HG03097 (cell line): Measurements from ENCODE around the gene RABIF.
"Not testable (repeated sequence)": the region's sequence is repeated elsewhere in the genome, so short reads cannot be mapped to it uniquely, and the experiment has no call there.

ENCODE experiments used
- ATAC-seq: cut with Tn5 transposase; IDR thresholded peaks from one replicate; pipeline ENCODE4 v1.9.1; 2021; ENCODE audit not compliant: unreplicated experiment, low FRiP score

RABIF gene

DNA sequence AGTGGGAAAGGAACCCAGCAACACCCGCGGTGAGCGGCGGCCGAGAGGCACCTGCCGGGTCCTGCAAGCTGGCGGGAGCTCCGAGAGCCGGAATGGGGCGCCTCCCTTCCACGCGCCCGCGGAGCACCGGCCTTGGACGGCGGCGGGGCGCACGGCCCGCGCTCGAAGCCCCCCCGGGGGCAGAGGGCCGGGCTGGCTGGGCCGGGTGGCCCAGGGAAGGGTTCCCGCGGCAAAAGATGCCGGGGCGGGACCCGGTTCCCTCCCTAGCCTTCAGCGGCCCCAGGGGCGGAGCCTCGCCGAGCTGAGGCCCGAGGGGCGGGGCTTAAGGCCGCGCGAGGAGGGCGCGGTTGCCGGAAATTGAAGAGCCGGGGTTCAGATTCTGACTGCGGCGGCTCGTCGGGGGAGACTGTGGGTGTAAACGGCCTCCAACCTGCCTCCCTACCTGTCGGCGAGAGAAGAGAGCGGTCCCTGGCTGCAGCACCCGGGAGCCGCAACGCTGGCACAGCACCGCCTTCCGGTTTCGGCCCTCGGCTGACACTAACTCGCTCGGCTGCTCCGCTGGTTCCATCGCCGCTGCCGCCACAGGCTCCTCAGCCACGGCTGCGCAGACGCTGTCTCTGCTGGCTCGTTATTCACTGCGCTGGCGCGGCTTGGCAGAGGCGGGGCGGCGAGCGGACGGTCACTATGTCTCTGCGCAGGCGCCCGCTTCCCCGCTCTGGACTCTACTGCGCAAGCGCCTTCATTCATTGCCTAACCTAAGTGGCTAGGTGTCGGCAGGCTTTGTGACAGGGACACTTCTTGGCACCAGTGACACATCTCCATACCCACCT, at the start of gene RABIF:
TSS of gene RABIF (minus strand) at position 619 of the 830 bp plus-strand sequence. CDS start at position 568, 51 bp downstream.
- peak; percentile 86 for ATAC-seq

DNA sequence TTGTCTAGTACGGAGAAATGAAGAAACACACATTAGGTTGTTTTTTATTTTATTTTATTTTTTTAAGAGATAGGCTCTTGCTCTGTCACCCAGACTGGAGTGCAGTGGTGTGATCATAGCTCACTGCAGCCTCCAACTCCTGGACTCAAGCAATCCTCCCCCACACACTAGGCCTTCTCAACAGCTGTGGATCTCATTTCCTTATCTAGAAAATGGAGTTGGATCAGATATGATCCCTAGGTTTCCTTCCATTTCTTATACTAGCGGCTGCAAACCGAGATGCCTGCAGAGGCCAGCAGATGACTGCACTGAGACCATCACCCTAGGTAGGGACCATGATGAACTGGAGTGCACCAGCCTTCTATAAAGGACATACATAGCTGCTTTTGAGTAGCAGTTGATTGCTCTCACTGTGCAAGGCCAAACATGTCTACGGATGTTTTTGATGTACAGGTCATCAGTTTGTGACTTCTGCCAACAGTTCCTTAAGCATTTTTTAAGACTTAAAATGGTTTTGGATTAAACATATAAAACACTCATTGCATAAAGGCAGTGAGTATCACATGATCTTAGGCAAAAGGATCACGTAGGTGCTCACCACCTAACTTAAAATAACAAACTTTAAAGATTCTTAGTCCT, 49.5 kb upstream of the RABIF start:
- no peak for ATAC-seq

DNA sequence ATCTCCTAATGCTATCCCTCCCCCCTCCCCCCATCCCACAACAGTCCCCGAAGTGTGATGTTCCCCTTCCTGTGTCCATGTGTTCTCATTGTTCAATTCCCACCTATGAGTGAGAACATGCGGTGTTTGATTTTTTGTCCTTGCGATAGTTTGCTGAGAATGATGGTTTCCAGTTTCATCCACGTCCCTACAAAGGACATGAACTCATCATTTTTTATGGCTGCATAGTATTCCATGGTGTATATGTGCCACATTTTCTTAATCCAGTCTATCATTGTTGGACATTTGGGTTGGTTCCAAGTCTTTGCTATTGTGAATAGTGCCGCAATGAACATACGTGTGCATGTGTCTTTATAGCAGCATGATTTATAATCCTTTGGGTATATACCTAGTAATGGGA, 47.5 kb upstream of the RABIF start:
- not testable (repeated sequence) for ATAC-seq

DNA sequence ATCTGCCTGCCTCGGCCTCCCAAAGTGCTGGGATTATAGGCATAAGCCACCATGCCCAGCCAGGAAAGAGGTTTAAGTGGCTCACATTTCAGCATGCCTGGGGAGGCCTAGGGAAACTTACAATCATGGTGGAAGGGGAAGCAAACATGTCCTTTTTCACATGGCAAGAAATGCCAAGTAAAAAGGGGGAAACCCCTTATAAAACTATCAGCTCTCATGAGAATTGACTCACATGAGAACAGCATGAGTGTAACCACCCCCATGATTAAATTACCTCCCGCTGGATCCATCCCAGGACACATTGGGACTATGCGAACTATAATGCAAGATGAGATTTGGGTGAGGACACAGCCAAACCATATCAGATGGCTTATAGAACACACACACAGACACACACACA, 46.9 kb upstream of the RABIF start:
- no peak for ATAC-seq

DNA sequence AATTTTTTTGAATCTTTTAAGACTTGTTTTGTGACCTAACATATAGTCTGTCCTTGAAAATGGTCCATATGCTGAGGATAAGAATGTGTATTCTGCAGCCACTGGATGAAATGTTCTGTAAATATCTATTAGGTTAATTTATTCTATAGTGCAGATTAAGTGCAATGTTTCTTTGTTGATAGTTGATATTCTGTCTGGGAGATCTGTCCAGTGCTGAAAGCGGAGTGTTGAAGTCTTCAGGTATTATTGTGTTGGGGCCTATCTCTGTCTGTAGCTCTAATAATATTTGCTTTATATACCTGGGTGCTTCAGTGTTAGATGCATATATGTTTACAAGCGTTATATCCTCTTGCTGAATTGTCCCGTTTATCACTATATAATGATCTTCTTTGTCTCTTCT, 45.8 kb upstream of the RABIF start:
- no peak for ATAC-seq

DNA sequence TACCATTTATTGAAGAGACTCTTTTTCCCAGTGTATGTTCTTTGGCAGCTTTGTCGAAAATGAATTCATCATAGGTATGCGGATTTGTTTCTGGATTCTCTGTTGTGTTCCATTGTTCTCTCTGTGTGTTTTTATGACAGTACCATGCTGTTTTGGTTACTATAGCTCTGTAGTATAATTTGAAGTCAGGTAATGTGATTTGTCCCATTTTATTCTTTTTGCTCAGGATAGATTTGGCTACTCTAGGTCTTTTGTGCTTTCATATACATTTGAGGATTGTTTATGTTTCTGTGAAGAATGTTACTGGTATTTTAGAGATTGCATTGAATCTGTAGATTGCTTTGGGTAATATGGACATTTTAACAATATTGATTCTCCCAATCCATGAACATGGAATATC, 43.5 kb upstream of the RABIF start:
- no peak for ATAC-seq

DNA sequence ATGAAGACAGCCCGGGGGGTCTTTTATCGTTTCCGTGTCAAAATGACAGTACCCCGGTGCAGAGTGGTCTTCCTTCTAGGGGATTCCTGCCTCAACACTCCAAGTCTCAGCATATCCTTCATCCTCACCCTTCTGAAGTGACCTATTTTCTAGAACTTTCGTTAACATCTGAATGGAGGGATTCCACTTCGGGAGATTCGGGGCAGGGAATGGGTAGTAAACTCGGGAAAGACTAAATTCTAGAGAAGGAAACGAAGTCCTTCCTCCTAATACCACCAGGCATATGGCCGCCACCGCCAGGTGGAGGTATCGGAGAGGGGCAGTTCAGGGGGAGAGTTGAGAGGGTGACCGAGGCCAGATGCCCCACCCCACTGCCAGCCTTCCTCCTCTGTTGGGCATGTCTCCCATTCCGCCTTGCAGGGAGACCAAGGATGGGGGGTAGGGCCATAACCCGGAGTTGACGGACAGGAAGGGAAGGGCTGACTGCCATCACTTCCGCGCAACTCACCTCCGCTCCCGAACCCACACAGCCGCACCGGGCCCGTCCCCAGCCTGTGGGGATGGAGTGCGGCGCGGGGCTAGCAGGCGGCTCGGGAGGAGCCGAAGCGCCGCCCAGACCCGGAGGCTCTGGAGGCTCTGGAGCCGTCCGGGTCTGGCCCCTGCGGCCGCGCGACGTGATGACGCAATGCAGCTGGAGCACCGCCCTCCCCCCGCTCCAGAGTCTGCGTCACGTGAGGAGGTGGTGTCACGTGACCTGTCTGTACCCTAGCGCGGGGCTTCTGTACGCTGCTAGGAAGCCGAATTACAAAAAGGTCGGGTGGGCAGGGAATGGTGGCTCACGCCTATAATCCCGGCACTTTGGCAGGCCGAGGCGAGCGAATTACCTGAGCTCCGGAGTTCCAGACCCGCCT, 37.9 kb upstream of the RABIF start, which contains the start of gene KLHL12:
TSS of gene KLHL12 (minus strand) at position 654 of the 911 bp plus-strand sequence. CDS start 2,072 bp downstream, outside the sequence.
- peak; percentile 86 for ATAC-seq

DNA sequence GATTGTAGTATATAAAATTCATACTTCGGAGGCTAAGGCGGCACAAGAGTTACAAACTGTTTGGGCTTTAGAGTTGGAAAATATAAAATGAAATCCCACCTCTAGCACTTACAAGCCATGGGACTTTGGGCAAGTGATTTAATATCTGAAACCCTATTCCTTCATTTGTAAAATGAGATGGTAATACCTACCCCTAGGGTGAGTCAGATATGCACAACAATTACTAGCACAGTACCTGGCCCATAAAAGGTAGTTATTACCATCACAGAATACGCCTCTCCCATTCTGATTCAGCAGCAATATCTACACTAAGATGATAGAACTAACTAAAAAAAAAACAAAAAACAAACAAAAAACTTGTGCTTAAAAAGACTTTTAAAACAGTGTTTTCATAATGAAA, 34.6 kb upstream of the RABIF start:
- no peak for ATAC-seq

DNA sequence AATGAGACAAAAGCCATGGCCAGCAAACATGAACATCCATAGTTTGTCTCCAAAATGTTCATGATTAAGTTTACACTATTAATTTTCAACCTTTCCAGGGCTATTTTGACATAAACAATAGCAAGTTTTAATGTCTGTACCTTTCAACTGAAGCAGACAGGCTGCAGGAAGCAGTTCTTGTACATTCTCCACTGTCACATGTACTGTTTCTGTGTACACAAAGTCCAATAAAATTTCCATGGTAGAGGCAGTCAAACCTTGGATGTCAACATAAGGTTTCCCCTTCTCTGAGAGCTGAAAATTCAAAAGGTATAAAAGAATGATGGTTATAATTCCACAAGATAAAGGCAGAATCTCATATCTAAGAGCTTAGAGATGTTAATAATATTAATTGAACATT, 30.7 kb upstream of the RABIF start:
- ATAC-seq, result no peak

DNA sequence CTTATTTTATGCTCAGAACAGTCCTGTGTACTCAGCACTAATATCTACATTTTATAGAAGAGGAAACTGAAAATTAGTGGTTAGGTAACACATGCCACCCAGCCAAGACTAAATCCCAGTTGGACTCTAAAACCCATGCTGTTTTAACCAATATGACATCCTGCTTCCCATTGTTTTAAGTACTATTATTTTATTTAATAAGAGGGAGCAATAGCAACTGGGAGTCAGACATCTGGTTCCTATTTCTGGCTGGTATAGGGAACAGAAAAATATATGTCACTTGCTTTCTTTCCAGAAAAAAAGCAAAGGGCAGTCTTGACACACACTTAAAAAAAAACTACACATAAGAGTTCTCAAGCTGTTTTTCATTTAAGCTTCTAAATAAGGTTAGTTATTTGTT, 26.2 kb upstream of the RABIF start:
- no peak for ATAC-seq

DNA sequence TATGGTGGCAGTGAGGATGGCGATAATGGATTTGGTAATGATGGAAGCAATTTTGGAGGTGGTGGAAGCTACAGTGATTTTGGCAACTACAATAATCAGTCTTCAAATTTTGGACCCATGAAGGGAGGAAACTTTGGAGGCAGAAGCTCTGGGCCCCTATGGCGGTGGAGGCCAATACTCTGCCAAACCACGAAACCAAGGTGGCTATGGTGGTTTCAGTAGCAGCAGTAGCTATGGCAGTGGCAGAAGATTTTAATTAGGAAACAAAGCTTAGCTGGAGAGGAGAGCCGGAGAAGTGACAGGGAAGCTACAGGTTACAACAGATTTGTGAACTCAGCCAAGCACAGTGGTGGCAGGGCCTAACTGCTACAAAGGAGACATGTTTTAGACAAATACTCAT, 23.5 kb upstream of the RABIF start:
- not testable (repeated sequence) for ATAC-seq

DNA sequence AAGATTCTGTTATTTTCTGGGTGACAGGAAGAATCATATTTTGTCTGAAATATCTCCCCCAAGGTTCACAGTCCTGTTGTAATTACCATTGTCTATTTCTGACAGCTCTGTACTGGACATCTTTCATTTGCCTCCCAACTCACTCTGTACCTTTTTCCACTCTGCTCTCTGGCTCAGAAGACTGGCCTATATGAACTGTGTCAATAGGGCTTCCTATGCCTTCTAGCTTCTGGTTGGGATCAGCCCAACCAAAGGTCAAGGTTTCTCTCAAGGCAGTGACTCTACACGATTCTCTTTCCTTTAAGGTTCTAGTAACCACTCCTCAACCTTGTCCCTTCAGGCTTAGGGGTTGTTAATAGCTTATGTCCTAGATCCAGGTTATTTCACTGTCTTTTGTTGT, 20.5 kb upstream of the RABIF start:
- ATAC-seq, result no peak

DNA sequence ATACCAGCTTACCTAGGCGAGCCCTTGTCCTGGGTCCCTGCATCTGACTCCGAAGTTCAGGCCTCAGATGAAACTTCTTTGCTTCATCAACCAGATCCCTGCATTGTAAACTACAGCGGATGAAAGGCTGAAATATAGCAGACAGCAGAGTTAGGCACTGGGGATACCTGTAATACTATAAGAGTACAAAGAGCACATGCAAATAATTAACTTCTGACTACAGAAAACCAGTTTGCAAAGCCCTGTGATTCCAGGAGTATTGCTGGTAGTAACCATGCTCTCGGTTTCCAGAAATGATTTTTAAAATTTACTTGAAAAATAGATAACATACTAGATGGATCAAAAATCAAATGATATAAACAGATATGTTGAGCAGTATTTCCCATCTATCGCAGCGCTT, 20.0 kb upstream of the RABIF start:
- ATAC-seq, result no peak

DNA sequence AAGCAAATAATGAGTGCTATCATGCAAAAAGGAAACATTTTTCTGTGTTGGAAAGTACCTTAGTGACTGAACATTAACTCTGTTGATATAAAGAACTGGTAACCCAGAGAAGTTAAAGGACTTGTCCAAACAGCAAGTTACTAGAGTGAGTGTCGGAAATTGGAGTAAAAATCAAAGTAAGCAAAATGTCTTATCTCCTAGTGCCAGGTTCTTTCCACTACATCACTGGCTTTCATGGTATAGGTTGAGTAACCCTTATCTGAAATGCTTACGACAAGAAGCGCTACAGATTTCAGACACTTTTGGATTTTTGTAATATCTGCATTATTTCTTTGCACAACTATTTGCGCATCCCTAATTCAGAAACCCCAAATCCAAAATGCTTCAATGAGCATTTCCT, 16.4 kb upstream of the RABIF start:
- ATAC-seq, result no peak

DNA sequence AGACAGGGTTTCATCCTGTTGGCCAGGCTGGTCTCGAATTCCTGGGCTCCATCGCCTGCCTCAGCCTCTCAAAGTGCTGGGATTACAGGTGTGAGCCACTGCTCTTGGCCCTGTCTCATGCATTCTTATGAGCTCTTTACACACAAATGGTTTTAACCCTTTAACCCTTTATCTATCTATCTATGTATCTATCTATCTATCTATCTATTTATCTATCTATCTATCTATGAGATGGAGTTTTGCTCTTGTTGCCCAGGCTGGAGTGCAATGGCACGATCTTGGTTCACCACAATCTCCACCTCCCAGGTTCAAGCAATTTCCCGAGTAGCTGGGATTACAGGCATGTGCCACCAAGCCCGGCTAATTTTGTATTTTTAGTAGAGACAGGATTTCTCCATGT, 14.9 kb upstream of the RABIF start:
- ATAC-seq, result not testable (repeated sequence)

DNA sequence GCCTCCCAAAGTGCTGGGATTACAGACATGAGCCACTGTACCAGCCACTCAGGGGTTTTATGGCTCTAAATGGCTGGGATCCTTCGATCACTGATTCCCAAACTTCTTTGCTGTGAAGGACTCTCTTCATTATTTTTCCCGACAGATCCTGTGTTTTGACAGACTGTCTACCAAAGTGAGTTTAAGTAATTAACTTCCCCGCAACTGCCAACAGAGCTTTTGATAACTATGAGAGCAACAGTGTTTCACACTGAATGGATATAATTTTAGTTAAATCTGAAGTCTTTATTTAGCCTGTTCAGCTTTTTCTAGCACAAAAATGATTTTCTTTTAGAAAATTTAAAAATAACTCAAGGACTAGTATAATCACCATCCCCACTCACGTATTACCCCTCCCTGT, 12.6 kb upstream of the RABIF start:
- no peak for ATAC-seq

DNA sequence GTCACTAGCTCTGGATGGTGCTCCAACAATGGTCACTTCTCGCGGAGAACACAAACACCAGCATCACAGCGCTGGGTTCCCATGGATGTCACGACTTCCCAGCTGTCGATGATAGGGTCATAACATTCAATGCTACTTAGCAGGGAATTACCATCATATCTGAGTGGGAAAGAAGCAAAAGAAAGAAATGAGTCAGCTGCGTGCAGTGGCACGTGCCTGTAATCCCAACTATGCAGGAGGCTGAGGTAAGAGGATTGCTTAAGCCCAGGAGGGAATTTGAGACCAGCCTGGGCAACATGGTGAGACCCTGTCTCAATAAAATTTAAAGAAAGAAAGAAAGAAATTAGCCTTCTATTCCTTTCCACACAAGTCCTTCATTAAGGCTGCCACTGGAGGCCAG, 3.6 kb upstream of the RABIF start:
- no peak for ATAC-seq

DNA sequence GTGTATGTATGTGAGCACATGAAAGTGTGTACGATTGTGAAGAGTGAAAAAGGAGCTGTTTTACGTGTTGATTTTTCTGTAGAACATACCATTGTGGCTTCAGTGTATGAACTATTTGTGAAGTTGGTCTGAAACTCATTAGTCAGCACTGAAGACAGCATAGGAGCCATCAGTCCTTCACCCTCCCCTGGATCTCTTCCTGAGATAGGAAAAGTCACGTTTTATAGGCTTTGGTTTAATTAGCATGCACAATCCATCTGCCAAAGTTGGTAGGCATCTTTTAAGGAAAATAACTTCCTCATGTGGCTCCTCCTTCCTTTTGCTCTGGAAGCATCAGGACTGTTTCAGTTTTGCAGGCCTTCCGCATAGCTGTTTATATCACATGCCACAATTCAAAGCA, 1.4 kb upstream of the RABIF start:
- no peak for ATAC-seq

DNA sequence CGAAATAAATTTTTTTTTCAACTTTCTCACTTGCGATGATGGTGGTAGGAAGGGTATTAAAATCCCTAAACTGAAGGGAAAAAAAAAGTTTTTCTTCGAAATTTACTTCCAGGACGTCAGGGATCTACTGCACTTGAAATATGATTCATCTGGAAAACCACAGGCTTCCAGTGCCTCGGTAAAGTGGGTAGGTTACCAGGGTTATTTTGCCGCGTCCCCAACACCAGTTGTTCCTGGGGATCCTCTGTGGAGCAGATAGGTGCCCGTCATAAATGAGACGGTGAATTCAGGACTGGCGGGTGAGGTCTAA, 773 bp downstream of the RABIF start:
- no peak for ATAC-seq

DNA sequence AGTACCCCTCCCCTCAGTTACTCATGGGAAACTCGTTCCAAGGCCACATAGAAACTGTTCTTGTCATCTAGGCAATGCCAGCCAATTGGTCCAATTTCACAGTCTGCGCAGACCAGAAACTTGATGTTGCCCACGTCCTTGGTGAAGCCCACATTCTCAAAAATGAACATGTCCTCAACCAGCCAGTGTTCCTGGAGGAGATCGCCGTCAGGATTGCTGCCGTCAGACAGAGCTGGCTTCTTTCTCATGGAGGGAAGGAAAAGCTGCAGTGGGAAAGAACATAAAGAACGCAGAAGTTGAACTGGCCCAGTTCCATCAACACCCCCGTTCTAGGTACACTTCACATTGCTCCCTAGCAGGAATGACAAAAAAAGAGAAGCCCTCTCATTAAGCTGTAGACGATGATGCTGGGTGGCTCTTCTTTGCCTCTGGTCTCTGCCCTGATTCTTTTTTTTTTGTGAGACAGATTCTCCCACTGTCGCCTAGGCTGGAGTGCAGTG, 7.9 kb downstream of the RABIF start:
- ATAC-seq, result no peak

DNA sequence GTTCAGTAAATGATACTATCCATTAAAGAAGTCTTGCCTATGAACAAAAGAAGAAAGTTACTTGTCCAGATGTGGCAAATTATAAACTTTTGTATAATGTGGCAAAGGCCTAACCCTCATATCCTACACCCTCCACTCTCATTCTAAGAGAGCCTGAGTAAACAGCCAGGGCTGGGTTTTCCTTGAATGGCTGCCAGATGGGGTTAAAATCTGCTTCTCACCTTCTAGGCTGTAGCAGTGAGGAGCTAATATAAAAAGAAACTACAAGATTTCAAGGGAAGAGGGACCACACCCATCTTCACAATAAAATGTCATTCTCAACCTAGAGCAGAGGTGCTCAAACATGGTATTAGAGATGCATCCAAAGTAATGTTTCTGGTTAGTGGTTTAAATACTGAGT, 8.9 kb downstream of the RABIF start:
- no peak for ATAC-seq
